ENCODE data around the gene MACROD1. TPM values are rescaled to one million over a fixed set of nuclear protein-coding genes. Genes with fewer than 3 reads are reported as not detected.

MACROD1 gene
- total RNA-seq, 1 donor from 2014 or later = 12.3 TPM

- peaks cover 41% of the 10 kb centered on the region for H3K27me3 ChIP-seq (ENCODE audit: control insufficient read depth, insufficient read depth, low read length)
- DNase-seq (ENCODE audit: low read depth) = no peak
- no peak overlapping the region for H3K4me3 ChIP-seq (ENCODE audit: low read depth, low read length)
- H3K36me3 ChIP-seq (ENCODE audit: control insufficient read depth, insufficient read depth, low read length) = no peaks in the 10 kb centered on the region
- TF ChIP-seq CTCF (IDR thresholded peaks at IDR 0.05; ENCODE audit: insufficient read depth, low read length, poor library complexity, severe bottlenecking) = no peak
These were observed 75.8 kb downstream of the MACROD1 start for GRCh38 chr11:64089915-64090805.

GRCh38 chr11:64089493-64089892 is 76.4 kb downstream of the MACROD1 start:
- Histone ChIP-seq H3K27me3 (ENCODE audit: control insufficient read depth, insufficient read depth, low read length) (peaks cover 42% of the 10 kb centered on the region), H3K36me3 (ENCODE audit: control insufficient read depth, insufficient read depth, low read length) (no peaks in the 10 kb centered on the region), H3K4me3 (ENCODE audit: low read depth, low read length) (no peak overlapping the region)
- TF ChIP-seq CTCF (IDR thresholded peaks at IDR 0.05; ENCODE audit: insufficient read depth, low read length, poor library complexity, severe bottlenecking) = no peak
- DNase-seq (ENCODE audit: low read depth) = no peak

- no peaks in the 10 kb centered on the region for H3K36me3 ChIP-seq (ENCODE audit: control insufficient read depth, insufficient read depth, low read length)
- DNase-seq (ENCODE audit: low read depth) = no peak
- no peak for TF ChIP-seq CTCF (IDR thresholded peaks at IDR 0.05; ENCODE audit: insufficient read depth, low read length, poor library complexity, severe bottlenecking)
- H3K27me3 ChIP-seq (ENCODE audit: control insufficient read depth, insufficient read depth, low read length) = peaks cover 46% of the 10 kb centered on the region
- no peak overlapping the region for H3K4me3 ChIP-seq (ENCODE audit: low read depth, low read length)
These were observed 76.9 kb downstream of the MACROD1 start for GRCh38 chr11:64089027-64089360.

- H3K36me3 ChIP-seq (ENCODE audit: control insufficient read depth, insufficient read depth, low read length) = no peaks in the 10 kb centered on the region
- DNase-seq (ENCODE audit: low read depth) = no peak
- H3K27me3 ChIP-seq (ENCODE audit: control insufficient read depth, insufficient read depth, low read length) = peaks cover 45% of the 10 kb centered on the region
- no peak overlapping the region for H3K4me3 ChIP-seq (ENCODE audit: low read depth, low read length)
- peak; percentile 57 for TF ChIP-seq CTCF (IDR thresholded peaks at IDR 0.05; ENCODE audit: insufficient read depth, low read length, poor library complexity, severe bottlenecking)
These were observed 77.5 kb downstream of the MACROD1 start for GRCh38 chr11:64088162-64089026.

GRCh38 chr11:64086258-64087123 is 79.4 kb downstream of the MACROD1 start:
- DNase-seq (ENCODE audit: low read depth) = no peak
- Histone ChIP-seq H3K36me3 (ENCODE audit: control insufficient read depth, insufficient read depth, low read length) (no peaks in the 10 kb centered on the region), H3K4me3 (ENCODE audit: low read depth, low read length) (no peak overlapping the region), H3K27me3 (ENCODE audit: control insufficient read depth, insufficient read depth, low read length) (peaks cover 44% of the 10 kb centered on the region)
- no peak for TF ChIP-seq CTCF (IDR thresholded peaks at IDR 0.05; ENCODE audit: insufficient read depth, low read length, poor library complexity, severe bottlenecking)

Measured in kidney epithelial cell (primary cell).